NCI-H1092 treated with DMSO at 0.1 percent for 48 hours (cell line): Measurements from ENCODE around the gene CAPZA1.
"Not testable (repeated sequence)": the region's sequence is repeated elsewhere in the genome, so short reads cannot be mapped to it uniquely, and the experiment has no call there.

Experiments used
- DNase-seq: peaks from one replicate; lab custom pipeline; 2025; lab: John Stamatoyannopoulos, UW

The CAPZA1 gene

GRCh38 chr1:112619518-112620376, at the start of gene CAPZA1:
TSS of gene CAPZA1 (plus strand) at chr1:112619832. CDS start at chr1:112619845, 13 bp downstream.
- peak; percentile 87 for DNase-seq

DNA sequence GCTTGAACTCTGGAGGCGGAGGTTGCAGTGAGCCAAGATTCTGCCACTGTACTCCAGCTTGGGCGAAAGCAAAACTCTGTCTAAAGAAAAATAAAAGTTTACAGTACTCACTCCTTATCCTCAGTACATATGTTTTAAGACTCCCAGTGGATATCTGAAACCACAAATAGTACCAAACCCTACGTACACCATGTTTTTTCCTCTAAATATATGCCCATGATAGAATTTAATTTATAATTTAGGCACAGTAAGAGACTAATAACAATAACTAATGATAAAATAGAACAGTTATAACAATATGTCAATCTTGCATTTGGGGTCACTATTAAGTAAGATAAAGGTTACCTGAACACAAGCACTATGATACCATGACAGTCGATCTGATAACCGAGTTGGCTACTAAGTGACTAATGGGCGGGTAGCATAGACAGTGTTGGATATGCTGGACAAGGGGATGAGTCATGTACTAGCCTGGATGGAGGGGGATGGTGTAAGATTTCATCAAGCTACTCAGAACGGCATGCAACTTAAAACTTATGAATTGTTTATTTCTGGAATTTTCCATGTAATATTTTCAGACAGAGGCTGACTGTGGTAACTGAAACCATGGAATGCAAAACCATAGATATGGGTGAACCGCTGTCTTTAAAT, 44.4 kb upstream of the CAPZA1 start:
- no peak for DNase-seq

DNA sequence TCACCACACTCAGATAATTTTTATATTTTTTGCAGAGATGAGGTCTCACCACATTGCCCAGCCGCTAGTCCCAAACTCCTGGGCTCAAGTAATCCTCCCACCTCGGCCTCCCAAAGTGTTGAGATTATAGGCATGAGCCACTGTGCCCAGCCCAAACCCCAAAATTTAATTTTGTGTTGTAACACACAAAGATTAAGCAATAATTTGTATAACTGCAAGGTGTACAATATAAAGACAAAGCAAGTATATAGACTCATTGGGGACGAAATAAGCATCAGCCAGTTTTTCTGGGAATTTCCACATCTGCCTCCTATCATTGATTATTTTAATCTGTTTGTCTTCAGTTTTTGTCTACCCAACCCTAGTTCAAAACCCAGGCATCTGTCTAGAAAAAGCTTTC, 43.4 kb upstream of the CAPZA1 start:
- DNase-seq, result no peak

- no peak for DNase-seq
Observed at GRCh38 chr1:112579801-112580510, 39.7 kb upstream of the CAPZA1 start.

- DNase-seq, result no peak
Observed at GRCh38 chr1:112581586-112582192, 37.9 kb upstream of the CAPZA1 start.

DNA sequence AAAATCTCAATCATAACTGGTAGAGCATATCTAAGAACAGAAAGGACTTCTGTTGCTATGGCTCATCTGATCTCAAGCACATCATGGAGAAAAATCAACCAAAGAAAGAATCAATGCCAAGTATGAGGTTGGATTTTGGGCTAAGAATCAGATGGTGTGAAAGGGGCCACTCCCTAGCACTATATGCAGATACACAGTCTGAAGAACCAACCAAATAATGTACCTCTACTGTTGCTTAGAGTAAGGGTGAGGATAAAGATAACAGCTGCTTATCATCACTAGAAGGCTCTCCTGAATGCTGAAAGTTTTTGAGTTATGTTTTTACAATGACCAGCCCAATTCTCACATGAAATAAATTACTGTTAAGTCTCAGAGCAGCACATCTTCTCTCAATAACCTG, 36.3 kb upstream of the CAPZA1 start:
- no peak for DNase-seq

- DNase-seq, result no peak
Observed at GRCh38 chr1:112589766-112590165, 29.9 kb upstream of the CAPZA1 start.

DNA sequence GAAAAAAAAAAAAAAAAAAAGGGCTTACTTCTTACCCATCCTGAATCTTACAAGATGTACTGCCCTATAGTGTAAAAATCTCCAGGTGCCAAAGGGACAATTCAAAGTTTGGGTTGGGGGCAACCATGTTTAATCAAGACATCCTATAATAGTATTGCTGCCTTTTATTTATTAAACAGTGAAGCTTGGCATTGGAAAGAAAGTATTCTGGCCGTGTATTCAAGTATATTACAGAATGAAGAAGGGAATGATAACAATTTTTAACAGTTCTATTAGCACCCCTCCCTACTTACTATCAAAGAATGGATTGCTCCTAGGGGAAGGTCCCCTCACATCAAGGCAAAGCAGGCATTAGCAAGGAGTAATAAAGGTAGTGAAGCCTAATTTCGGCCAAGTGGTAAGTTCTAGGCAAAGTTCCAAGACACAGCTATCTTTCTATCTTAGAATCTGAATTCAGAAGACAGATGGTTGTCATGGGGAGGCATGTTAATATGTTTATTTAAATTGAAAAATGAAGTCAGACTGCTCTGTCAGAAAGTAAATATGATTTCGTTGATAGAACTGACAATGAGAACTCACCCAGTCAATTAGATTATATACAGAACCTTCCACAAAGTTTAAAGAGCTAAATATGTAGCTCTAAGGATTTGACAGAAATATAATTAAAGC, 25.3 kb upstream of the CAPZA1 start:
- no peak for DNase-seq

DNA sequence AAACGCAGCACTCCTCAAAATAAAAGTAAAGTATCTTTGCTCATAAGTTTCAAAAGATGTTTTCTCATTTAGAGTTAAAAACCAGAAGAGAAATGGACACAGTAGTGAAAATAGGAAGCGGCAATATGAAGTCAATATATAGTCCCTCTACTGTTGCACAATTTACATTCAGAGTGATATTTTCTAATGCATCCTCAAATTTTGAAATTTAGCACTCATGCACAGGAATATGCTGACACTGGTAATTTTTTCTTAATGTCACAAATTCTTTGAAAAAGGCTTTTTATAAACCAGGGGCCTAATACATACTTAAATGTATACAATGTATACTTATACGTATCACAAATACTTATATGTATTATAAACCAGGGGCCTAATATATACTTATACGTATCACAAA, 20.2 kb upstream of the CAPZA1 start:
- DNase-seq, result no peak

GRCh38 chr1:112603012-112603411, 16.6 kb upstream of the CAPZA1 start:
- no peak for DNase-seq

- DNase-seq, result no peak
Observed at GRCh38 chr1:112603541-112603940, 16.1 kb upstream of the CAPZA1 start.

DNA sequence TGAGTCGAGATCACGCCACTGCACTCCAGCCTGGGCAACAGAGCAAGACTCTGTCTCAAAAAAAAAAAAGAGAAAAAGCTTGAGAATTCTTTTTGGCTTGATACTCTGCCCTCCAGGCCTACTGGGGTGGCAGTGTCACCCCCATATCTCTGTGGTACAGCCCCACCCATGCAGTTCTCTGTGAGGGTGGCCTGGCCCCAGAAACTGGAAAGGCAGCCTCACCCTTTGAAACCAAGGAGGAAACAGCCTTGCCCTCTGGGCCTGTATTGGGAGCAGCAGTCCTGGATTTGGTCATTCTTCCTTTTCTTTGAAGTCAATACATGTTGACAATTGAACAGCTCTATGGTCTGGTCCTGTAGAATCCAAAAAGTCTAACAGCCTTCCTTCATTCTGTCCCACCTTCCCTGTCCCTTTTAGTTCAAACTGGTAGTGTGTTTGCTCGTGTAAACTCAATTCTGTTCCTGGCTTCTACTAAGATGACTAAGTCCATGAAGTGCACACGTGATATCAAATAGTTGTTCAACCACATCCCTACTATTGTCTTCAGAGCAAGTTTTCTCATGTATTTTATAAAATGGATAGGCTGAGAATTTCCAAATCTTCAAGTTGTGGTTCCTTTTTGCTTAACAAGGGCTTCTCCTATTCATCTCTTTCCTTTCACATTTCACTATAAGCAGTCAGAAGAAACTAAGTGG, 13.9 kb upstream of the CAPZA1 start:
- DNase-seq, result no peak

DNA sequence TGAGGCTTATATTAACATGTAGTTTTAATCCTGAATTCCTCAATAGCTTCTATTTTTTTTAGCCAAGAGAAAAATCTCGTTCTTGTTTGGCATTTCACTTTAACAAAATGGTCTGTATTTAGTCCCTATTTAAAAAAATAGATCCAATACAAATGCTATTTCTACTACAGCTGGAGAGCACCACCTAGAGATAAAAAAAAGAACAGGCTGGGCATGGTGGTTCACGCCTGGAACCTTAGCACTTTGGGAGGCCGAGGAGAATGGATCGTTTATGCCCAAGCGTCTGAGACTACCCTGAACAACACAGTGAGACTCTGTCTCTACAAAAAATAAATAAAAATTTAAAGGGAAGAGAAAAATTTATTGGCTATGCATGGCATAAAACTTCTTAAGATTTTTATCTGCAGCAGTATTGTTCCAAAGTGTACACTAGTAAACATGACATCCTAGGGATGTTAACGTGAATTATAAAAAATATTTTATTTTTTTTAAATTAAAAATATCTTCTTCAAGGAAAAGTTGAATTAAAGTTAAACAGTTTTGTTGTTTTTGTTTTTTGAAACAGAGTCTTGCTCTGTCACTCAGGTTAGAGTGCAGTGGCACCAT, 5.1 kb upstream of the CAPZA1 start:
- peak; percentile 3 for DNase-seq

DNA sequence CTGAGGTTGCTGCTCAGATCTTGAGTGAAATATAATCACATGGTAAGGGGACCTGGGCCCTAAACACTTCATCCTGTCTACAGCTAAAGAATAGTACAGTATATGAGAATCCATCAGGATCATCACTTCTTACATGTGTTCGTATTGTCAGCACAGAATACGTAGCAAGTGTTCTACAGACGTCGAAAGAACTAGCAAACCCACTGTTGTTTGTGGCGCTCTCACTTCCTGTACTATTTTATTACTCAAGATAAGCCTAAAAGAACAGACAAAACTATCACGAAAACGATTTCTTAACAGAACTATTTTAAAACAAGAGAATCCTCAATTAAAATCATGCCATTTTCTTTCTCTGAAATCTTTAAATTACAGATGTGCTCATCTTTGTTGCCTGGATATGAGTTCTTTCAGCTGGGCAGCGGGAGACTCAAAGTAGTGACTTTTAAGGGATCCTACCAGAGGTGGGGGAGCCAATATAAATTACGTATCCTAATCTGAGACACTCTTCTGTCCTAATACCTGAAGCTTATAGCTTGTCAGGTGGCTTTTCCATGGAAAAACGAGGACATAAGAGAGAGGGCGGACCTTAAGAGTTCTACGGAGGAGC, 1.4 kb upstream of the CAPZA1 start:
- peak; percentile 16 for DNase-seq

- DNase-seq, result peak; percentile 80
Observed at GRCh38 chr1:112618721-112619517, 713 bp upstream of the CAPZA1 start, which contains the start of gene ST7L. TSS of gene ST7L (minus strand) at chr1:112619141. CDS start at chr1:112619113, 28 bp downstream.

DNA sequence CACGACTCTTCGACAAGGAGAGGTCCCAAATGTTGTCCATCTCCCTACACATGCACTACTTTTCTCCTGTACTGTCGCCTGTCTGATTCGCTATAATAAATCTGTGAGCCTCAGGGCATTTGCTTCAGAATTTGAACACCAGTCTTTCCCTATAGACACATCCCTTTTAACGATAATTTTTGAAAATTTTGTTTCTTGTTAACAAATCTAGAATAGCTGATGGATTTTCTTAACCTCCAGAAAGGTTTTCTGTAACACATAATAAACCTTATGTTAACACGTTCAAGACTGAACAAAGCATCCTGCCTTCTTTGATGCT, 704 bp downstream of the CAPZA1 start:
- DNase-seq, result no peak

GRCh38 chr1:112624493-112624892, 4.9 kb downstream of the CAPZA1 start:
- DNase-seq, result not testable (repeated sequence)

- no peak for DNase-seq
Observed at GRCh38 chr1:112625696-112626095, 6.1 kb downstream of the CAPZA1 start.

DNA sequence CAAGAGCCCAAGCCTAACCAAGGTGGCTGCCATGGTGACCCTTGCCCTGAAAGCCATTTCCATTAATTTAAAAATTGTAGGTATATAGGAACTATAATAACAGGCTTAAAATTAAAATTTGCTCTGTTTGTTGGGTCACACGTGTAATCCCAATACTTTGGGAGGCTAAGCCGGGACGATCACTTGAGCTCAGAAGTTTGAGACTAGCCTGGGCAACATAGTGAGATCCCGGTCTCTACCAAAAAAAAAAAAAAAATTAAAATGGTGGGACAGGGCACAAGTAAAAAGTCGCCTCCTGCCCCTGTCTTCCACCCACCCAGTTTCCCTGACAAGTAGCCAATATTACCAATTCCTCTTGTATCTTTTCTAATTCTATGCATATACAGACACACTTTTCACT, 6.6 kb downstream of the CAPZA1 start:
- DNase-seq, result no peak

GRCh38 chr1:112626887-112627286, 7.3 kb downstream of the CAPZA1 start:
- no peak for DNase-seq
